ENCODE data around the gene RBFOX2. TPM values are rescaled to one million over a fixed set of nuclear protein-coding genes. Genes with fewer than 3 reads are reported as not detected.

The RBFOX2 gene
- total RNA-seq, 4 donors from 2014 or later: 39.4 to 80.0 (median 52.9) TPM

DNA sequence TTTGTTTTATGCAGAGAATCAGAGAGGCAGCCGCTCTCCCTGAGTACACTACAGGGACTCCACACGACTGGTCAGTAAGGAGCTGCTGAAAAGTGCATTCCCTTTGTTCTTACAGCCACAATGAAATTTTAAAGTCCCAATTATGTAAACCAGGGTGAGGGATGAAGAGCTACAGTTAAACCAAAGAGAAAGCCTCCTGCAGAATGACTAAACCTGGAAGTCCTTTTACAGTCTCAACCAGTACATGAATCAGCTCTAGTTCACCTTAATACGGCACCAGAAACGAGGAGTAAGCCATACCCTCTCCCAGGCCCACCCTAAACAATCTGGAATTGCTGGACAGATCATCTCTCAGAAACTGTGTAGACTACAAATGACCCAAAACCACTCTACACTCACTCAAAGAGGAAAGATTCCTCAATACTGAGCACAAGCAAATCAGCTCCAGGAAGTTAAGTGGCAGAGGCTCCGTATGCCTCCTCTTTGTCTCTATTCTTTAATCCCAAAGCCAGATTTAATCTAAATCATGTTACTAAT lies 113.1 kb downstream of the RBFOX2 start:
- Histone ChIP-seq H3K4me1 (peaks cover 0 to 24% (median under 1%) of the 10 kb centered on the region in 4 donors), H3K36me3 (no peaks in the 10 kb centered on the region), H3K27ac (peak overlapping the region in 3 of 4 donors; percentile 26 to 72 (median 56)), H3K4me3 (peak overlapping the region in 2 of 4 donors; percentile 50 to 53), H3K9me3 (no peaks in the 10 kb centered on the region), H3K27me3 (no peaks in the 10 kb centered on the region)
- DNase-seq: no peak
- no peak for TF ChIP-seq POLR2A (IDR thresholded peaks at IDR 0.05)
- TF ChIP-seq, protein P1, sequence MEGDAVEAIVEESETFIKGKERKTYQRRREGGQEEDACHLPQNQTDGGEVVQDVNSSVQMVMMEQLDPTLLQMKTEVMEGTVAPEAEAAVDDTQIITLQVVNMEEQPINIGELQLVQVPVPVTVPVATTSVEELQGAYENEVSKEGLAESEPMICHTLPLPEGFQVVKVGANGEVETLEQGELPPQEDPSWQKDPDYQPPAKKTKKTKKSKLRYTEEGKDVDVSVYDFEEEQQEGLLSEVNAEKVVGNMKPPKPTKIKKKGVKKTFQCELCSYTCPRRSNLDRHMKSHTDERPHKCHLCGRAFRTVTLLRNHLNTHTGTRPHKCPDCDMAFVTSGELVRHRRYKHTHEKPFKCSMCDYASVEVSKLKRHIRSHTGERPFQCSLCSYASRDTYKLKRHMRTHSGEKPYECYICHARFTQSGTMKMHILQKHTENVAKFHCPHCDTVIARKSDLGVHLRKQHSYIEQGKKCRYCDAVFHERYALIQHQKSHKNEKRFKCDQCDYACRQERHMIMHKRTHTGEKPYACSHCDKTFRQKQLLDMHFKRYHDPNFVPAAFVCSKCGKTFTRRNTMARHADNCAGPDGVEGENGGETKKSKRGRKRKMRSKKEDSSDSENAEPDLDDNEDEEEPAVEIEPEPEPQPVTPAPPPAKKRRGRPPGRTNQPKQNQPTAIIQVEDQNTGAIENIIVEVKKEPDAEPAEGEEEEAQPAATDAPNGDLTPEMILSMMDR (IDR thresholded peaks at IDR 0.05): no peak

DNA sequence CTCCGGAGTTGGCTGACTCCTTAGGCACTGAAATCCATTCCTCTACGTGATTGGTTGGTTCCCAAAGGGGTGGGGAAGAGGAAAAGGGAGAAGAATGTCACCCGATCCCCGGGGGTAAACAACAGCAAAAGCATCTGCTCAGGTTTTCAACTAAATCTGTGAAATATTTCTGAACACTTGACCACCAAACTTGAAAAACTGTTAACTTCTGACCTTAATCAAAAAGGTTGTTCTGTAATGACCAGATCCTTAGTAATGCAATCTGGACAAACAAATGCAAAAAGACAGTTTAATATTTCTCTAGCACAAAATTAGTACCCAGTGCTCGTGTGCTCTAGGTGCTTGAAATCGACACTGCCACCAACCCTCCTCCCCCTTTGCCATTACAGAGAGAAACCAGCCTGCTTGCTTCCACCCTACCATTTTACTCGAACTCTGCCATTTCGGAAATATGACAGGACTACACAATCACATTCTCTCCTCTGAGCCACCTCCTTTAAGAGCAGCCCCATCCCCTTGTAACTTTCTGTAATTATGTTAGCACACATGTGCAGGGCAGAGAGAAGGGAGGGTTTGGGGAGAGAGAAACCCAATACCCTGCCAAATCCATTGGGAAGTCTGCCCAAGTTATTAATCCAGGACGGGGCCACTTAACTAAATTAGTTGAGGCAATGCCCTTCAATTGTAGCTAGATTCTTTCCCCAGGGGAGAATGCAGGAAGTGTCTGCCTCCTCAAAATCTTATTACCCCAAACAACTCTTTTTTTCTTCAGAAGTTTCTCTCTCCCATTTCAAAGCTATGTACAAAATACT lies 113.8 kb downstream of the RBFOX2 start:
- TF ChIP-seq, protein P1 (IDR thresholded peaks at IDR 0.05): no peak
- no peak for TF ChIP-seq POLR2A (IDR thresholded peaks at IDR 0.05)
- peak in 1 of 3 donors; percentile 75 for DNase-seq
- Histone ChIP-seq H3K36me3 (no peaks in the 10 kb centered on the region), H3K27me3 (no peaks in the 10 kb centered on the region), H3K27ac (peak overlapping the region; percentile 4 to 72 (median 62)), H3K4me1 (peaks cover 0 to 24% (median 0%) of the 10 kb centered on the region in 4 donors), H3K4me3 (peak overlapping the region in 3 of 4 donors; percentile 21 to 53 (median 50)), H3K9me3 (no peaks in the 10 kb centered on the region)

DNA sequence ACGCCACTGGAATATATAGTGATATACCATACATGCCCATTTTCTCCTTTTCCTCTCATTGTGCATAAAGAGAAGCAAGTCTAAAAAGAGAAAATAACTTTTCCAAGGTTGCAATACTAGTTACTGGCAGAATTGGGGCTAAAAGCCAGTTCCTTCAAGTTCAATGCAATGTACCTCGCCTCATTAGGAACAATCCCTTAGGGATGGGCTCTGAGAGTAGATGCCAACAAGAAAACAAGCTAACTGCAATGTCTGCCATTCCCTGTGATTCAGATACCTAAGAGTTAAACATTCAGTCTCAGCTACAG lies 114.3 kb downstream of the RBFOX2 start:
- Histone ChIP-seq H3K4me1 (peaks cover 0 to 24% (median 0%) of the 10 kb centered on the region in 4 donors), H3K4me3 (peak overlapping the region in 2 of 4 donors; percentile 50 to 53), H3K36me3 (no peaks in the 10 kb centered on the region), H3K27me3 (no peaks in the 10 kb centered on the region), H3K27ac (peak overlapping the region in 3 of 4 donors; percentile 56 to 72 (median 67)), H3K9me3 (no peaks in the 10 kb centered on the region)
- no peak for TF ChIP-seq POLR2A (IDR thresholded peaks at IDR 0.05)
- TF ChIP-seq, protein P1 (IDR thresholded peaks at IDR 0.05): no peak
- no peak for DNase-seq

DNA sequence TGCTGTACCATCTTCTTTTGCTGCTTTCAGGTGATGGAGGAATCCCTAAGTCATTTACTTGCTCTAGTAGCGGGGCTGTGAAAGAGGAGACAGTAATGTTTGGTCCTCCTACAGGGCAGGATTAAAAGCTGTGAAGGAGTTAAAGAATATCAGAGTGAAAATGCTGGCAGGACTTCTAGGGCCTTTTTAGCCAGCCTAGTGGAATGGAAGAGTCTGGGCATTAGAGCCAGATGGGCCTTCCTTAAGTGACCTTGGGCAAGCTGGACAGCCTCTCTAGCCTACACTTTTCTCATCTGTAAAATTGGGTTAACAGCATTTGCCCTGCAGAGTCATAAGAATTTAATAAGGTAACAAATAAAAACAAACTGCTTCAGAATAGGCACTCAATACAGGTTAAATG lies 114.7 kb downstream of the RBFOX2 start:
- no peaks in the 10 kb centered on the region for H3K9me3 ChIP-seq
- no peaks in the 10 kb centered on the region for H3K36me3 ChIP-seq
- no peak for DNase-seq
- H3K4me1 ChIP-seq: peaks cover 0 to 24% (median 0%) of the 10 kb centered on the region in 4 donors
- H3K27ac ChIP-seq: peak overlapping the region in 2 of 4 donors; percentile 67 to 72
- H3K4me3 ChIP-seq: no peak overlapping the region
- TF ChIP-seq, protein P1 (IDR thresholded peaks at IDR 0.05): no peak
- TF ChIP-seq POLR2A (IDR thresholded peaks at IDR 0.05): no peak
- H3K27me3 ChIP-seq: no peaks in the 10 kb centered on the region

DNA sequence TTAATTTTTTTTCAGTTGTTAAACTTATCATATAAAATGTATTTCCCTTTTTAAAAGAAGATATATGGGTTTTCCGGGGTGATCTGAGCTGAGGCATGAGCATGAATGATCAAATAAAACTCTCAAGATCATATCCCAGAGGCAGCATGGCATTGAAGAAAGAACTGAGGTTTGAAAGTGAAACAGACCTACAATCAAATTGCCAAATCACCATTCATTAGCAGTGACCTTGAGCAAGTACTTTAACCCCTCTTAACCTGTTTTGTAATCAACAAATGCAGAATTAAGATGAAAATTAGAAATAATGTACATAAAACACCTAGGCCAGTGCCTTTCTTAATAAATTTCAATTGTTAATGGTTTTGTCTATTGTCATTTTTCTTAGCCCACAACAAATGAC lies 116.0 kb downstream of the RBFOX2 start:
- peaks cover 0 to 24% (median 0%) of the 10 kb centered on the region in 4 donors for H3K4me1 ChIP-seq
- no peaks in the 10 kb centered on the region for H3K27me3 ChIP-seq
- no peak for TF ChIP-seq POLR2A (IDR thresholded peaks at IDR 0.05)
- TF ChIP-seq, protein P1 (IDR thresholded peaks at IDR 0.05): no peak
- no peak overlapping the region for H3K4me3 ChIP-seq
- no peaks in the 10 kb centered on the region for H3K9me3 ChIP-seq
- DNase-seq: no peak
- H3K27ac ChIP-seq: peak overlapping the region in 2 of 4 donors; percentile 2 to 3
- H3K36me3 ChIP-seq: no peaks in the 10 kb centered on the region

Data from Peyer's patch (tissue), 4 donors.